ENCODE data around the gene APH1B.
"Not testable (repeated sequence)": the region's sequence is repeated elsewhere in the genome, so short reads cannot be mapped to it uniquely, and the experiment has no call there.

APH1B gene

GRCh38 chr15:63335543-63336240, 58.3 kb downstream of the APH1B start:
- DNase-seq: no peak

GRCh38 chr15:63337046-63337445, 59.6 kb downstream of the APH1B start:
- DNase-seq: no peak

- no peak for DNase-seq
Observed at GRCh38 chr15:63338170-63338569, 60.8 kb downstream of the APH1B start.

GRCh38 chr15:63339006-63339766, 61.8 kb downstream of the APH1B start:
- no peak for DNase-seq

- DNase-seq: no peak
Observed at GRCh38 chr15:63339836-63340235, 62.4 kb downstream of the APH1B start.

GRCh38 chr15:63340353-63340752, 62.9 kb downstream of the APH1B start:
- no peak for DNase-seq

GRCh38 chr15:63340878-63341277, 63.5 kb downstream of the APH1B start:
- DNase-seq: no peak

- no peak for DNase-seq
Observed at GRCh38 chr15:63341898-63342297, 64.5 kb downstream of the APH1B start.

- not testable (repeated sequence) for DNase-seq
Observed at GRCh38 chr15:63342996-63343562, 65.7 kb downstream of the APH1B start.

- DNase-seq: no peak
Observed at GRCh38 chr15:63344731-63345390, 67.5 kb downstream of the APH1B start.

- DNase-seq: no peak
Observed at GRCh38 chr15:63345391-63345752, 68.0 kb downstream of the APH1B start.

- no peak for DNase-seq
Observed at GRCh38 chr15:63347074-63347857, 69.9 kb downstream of the APH1B start.

- peak; percentile 38 for DNase-seq
Observed at GRCh38 chr15:63348392-63348791, 71.0 kb downstream of the APH1B start.

GRCh38 chr15:63349156-63349555, 71.8 kb downstream of the APH1B start:
- DNase-seq: no peak

GRCh38 chr15:63349621-63350020, 72.2 kb downstream of the APH1B start:
- DNase-seq: no peak

GRCh38 chr15:63350178-63350621, 72.8 kb downstream of the APH1B start:
- DNase-seq: no peak

- DNase-seq: no peak
Observed at GRCh38 chr15:63351170-63351569, 73.8 kb downstream of the APH1B start.

GRCh38 chr15:63352808-63353207, 75.4 kb downstream of the APH1B start:
- no peak for DNase-seq

GRCh38 chr15:63353261-63353660, 75.9 kb downstream of the APH1B start:
- no peak for DNase-seq

- DNase-seq: no peak
Observed at GRCh38 chr15:63353887-63354286, 76.5 kb downstream of the APH1B start.

- no peak for DNase-seq
Observed at GRCh38 chr15:63354821-63355650, 77.6 kb downstream of the APH1B start.

- no peak for DNase-seq
Observed at GRCh38 chr15:63357061-63357460, 79.7 kb downstream of the APH1B start.
